Measurements from ENCODE around the gene SLC38A10.

- TF ChIP-seq EZH2 (IDR thresholded peaks at IDR 0.05; ENCODE audit: insufficient read depth, poor library complexity, severe bottlenecking) (no peak), EZH2phosphoT487 (IDR thresholded peaks at IDR 0.05; ENCODE audit: insufficient read depth, low read depth) (no peak)
Measured at GRCh38 chr17:81313776-81314397, 18.8 kb upstream of the SLC38A10 start.
